ENCODE results near the gene HPD. TPM values are rescaled to one million over a fixed set of nuclear protein-coding genes. Genes with fewer than 3 reads are reported as not detected.

Gene HPD
- total RNA-seq, 1 experiment from 2014 or later, result not detected

GRCh38 chr12:121843236-121843982, 15.2 kb downstream of the HPD start:
- H2AFZ ChIP-seq (ENCODE audit: low read length), result no peak overlapping the region
- H3K9ac ChIP-seq (ENCODE audit: low read length), result no peak overlapping the region

DNA sequence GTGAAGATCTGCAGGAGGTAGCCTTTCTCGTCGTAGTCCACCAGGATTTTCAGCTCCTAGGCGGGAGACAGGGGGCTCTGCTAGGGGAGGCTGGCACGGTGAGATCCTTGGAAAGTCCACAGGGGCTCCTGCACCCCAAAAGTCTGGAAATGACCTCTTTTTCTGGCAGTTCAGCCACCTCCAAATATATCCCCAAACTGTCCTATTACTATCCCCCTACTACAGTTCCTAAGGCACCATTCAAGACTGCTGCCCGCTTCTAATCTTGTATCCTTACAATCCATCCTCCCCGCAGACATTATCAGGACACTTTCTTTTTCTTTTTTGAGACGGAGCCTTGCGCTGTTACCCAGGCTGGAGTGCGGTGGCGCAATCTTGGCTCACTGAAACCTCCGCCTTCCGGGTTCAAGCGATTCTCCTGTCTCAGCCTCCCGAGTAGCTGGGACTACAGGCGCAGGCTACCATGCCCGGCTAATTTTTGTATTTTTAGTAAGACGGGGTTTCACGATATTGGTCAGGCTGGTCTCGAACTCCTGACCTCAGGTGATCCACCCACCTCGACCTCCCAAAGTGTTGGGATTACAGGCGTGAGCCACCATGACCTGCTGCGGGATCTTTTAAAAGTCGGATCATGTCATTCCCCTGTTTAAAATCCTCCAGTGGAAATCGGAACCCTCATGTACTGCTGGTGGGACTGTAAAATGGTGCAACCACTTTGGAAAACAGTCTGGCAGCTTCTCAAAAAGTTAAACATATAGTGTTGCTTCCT, 18.5 kb downstream of the HPD start:
- Histone ChIP-seq H3K9ac (ENCODE audit: low read length) (peak overlapping the region; percentile 70), H3K4me1 (ENCODE audit: low read length) (peaks cover 35% of the 10 kb centered on the region)
- no peak for DNase-seq

More at GRCh38 chr12:121843236-121843982, 15.2 kb downstream of the HPD start:
- no peaks in the 10 kb centered on the region for H3K36me3 ChIP-seq (ENCODE audit: insufficient read depth, low read length)
- no peak overlapping the region for H3K4me2 ChIP-seq (ENCODE audit: low read depth, low read length, poor library complexity, severe bottlenecking)
- H3K9me3 ChIP-seq (ENCODE audit: low read length), result no peaks in the 10 kb centered on the region
- no peak overlapping the region for H3K27ac ChIP-seq (ENCODE audit: low read length)
- H3K9me2 ChIP-seq (replicated peaks; ENCODE audit: insufficient read depth, low read length), result no peaks in the 10 kb centered on the region
- 0 out of 2 replicates have a peak, but pooled peaks cover 3% of the 10 kb centered on the region for H3K27me3 ChIP-seq (ENCODE audit: low read length)
- H3K4me1 ChIP-seq (ENCODE audit: low read length), result peaks cover 20% of the 10 kb centered on the region
- no peaks in the 10 kb centered on the region for H3K79me2 ChIP-seq (ENCODE audit: low read length)
- DNase-seq, result no peak
- no peak overlapping the region for H3K4me3 ChIP-seq (ENCODE audit: low read length)
- H4K20me1 ChIP-seq (ENCODE audit: insufficient read depth, low read depth, low read length), result no peaks in the 10 kb centered on the region

DNA sequence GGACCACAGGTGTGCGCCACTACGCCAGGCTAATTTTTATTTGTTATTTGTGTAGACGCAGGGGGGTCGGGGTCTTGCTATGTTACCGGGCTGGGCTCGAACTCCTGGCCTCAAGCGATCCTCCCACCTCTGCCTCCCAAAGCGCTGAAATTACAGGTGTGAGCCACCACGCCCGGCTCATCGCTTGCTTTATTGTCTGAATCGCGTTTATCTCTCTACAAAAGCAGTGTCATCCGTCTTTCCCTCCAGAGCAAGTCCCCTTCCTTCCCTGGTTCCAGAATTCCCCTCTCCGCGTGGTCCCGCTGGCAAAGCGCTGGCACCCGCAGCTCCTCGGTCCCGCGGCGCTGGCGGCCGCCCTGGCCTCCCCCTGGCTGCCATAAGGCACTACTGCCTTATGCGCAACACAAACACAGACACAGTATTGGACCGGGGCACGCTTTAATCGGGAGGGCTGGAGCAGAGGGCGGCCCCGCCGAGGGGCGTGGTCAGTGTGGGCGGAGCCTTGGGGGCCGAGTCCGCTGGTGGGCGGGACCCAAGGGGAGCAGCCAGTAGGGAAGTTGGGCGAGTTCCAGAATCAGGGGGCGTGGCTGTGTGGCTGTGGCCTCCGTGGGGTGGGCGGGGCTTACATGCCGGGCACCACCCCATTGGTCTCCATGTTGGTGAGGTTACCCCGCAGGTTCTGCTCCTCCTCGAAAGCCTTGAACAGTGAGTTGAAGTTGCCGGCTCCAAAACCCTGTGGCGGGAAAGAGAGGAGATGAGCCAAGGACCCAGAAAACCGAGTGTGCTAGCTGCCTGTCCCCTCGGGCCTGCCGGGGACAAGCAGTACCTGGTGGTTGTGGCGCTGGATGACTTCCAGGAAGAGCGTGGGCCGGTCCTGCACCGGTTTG, 19.3 kb downstream of the HPD start:
- Histone ChIP-seq H3K36me3 (ENCODE audit: insufficient read depth, low read length) (no peaks in the 10 kb centered on the region), H3K9ac (ENCODE audit: low read length) (peak overlapping the region; percentile 70), H3K9me2 (replicated peaks; ENCODE audit: insufficient read depth, low read length) (no peaks in the 10 kb centered on the region), H4K20me1 (ENCODE audit: insufficient read depth, low read depth, low read length) (no peaks in the 10 kb centered on the region), H2AFZ (ENCODE audit: low read length) (peak overlapping the region; percentile 54; the same call in 1 of the 2 replicates), H3K27ac (ENCODE audit: low read length) (no peak overlapping the region), H3K79me2 (ENCODE audit: low read length) (no peaks in the 10 kb centered on the region), H3K4me1 (ENCODE audit: low read length) (peaks cover 35% of the 10 kb centered on the region), H3K4me2 (ENCODE audit: low read depth, low read length, poor library complexity, severe bottlenecking) (peak overlapping the region; percentile 70), H3K9me3 (ENCODE audit: low read length) (no peaks in the 10 kb centered on the region), H3K27me3 (ENCODE audit: low read length) (0 out of 2 replicates have a peak, but pooled peaks cover 3% of the 10 kb centered on the region), H3K4me3 (ENCODE audit: low read length) (peak overlapping the region; percentile 65)
- DNase-seq, result peak; percentile 99

More for the DNA sequence above, 18.5 kb downstream of the HPD start:
- Histone ChIP-seq H3K36me3 (ENCODE audit: insufficient read depth, low read length) (no peaks in the 10 kb centered on the region), H3K27ac (ENCODE audit: low read length) (no peak overlapping the region), H4K20me1 (ENCODE audit: insufficient read depth, low read depth, low read length) (no peaks in the 10 kb centered on the region), H3K9me2 (replicated peaks; ENCODE audit: insufficient read depth, low read length) (no peaks in the 10 kb centered on the region), H3K79me2 (ENCODE audit: low read length) (no peaks in the 10 kb centered on the region), H3K9me3 (ENCODE audit: low read length) (no peaks in the 10 kb centered on the region), H3K4me3 (ENCODE audit: low read length) (peak overlapping the region; percentile 65), H3K27me3 (ENCODE audit: low read length) (0 out of 2 replicates have a peak, but pooled peaks cover 3% of the 10 kb centered on the region), H2AFZ (ENCODE audit: low read length) (peak overlapping the region; percentile 54; the same call in 1 of the 2 replicates), H3K4me2 (ENCODE audit: low read depth, low read length, poor library complexity, severe bottlenecking) (peak overlapping the region; percentile 70)

DNA sequence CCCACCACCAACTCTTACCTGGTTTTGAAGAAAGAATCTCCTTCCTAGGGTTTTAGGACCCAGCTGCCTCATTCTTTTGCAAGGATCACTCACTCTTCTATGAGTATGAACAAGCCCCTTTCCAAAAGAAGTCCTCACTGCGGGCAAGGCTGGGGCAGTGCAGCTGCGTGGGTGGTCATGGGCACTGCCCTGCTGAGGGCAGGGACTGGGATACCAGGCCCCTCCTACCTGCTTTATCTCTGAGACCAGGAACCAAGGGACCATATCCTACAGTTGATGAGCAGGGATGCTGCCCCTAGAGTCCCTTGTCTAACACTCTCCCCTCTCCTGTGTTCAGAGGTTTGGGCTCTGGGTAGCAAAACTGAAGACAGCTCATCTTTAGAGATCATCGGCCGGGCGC, 20.5 kb downstream of the HPD start:
- H3K79me2 ChIP-seq (ENCODE audit: low read length), result no peaks in the 10 kb centered on the region
- 0 out of 2 replicates have a peak, but pooled peaks cover 3% of the 10 kb centered on the region for H3K27me3 ChIP-seq (ENCODE audit: low read length)
- no peak for DNase-seq
- H3K9me3 ChIP-seq (ENCODE audit: low read length), result no peaks in the 10 kb centered on the region
- no peak overlapping the region for H2AFZ ChIP-seq (ENCODE audit: low read length)
- H3K9me2 ChIP-seq (replicated peaks; ENCODE audit: insufficient read depth, low read length), result no peaks in the 10 kb centered on the region
- H3K36me3 ChIP-seq (ENCODE audit: insufficient read depth, low read length), result no peaks in the 10 kb centered on the region
- no peaks in the 10 kb centered on the region for H4K20me1 ChIP-seq (ENCODE audit: insufficient read depth, low read depth, low read length)
- H3K4me1 ChIP-seq (ENCODE audit: low read length), result peaks cover 35% of the 10 kb centered on the region
- no peak overlapping the region for H3K4me3 ChIP-seq (ENCODE audit: low read length)
- H3K9ac ChIP-seq (ENCODE audit: low read length), result no peak overlapping the region
- H3K27ac ChIP-seq (ENCODE audit: low read length), result no peak overlapping the region
- H3K4me2 ChIP-seq (ENCODE audit: low read depth, low read length, poor library complexity, severe bottlenecking), result peak overlapping the region; percentile 59

GRCh38 chr12:121837680-121838079, 21.0 kb downstream of the HPD start:
- Histone ChIP-seq H3K4me2 (ENCODE audit: low read depth, low read length, poor library complexity, severe bottlenecking) (peak overlapping the region; percentile 59), H3K27me3 (ENCODE audit: low read length) (0 out of 2 replicates have a peak, but pooled peaks cover 3% of the 10 kb centered on the region), H3K36me3 (ENCODE audit: insufficient read depth, low read length) (no peaks in the 10 kb centered on the region)

GRCh38 chr12:121831571-121832245, 27.0 kb downstream of the HPD start:
- Histone ChIP-seq H3K27ac (ENCODE audit: low read length) (no peak overlapping the region), H3K9me2 (replicated peaks; ENCODE audit: insufficient read depth, low read length) (no peaks in the 10 kb centered on the region), H3K4me1 (ENCODE audit: low read length) (peaks cover 13% of the 10 kb centered on the region), H3K4me3 (ENCODE audit: low read length) (no peak overlapping the region), H3K36me3 (ENCODE audit: insufficient read depth, low read length) (no peaks in the 10 kb centered on the region), H4K20me1 (ENCODE audit: insufficient read depth, low read depth, low read length) (no peaks in the 10 kb centered on the region), H3K9me3 (ENCODE audit: low read length) (no peaks in the 10 kb centered on the region), H3K9ac (ENCODE audit: low read length) (no peak overlapping the region), H3K4me2 (ENCODE audit: low read depth, low read length, poor library complexity, severe bottlenecking) (no peak overlapping the region), H3K79me2 (ENCODE audit: low read length) (no peaks in the 10 kb centered on the region), H2AFZ (ENCODE audit: low read length) (no peak overlapping the region), H3K27me3 (ENCODE audit: low read length) (no peaks in the 10 kb centered on the region)
- DNase-seq, result no peak

More at GRCh38 chr12:121837680-121838079, 21.0 kb downstream of the HPD start:
- Histone ChIP-seq H3K9me3 (ENCODE audit: low read length) (no peaks in the 10 kb centered on the region), H3K9me2 (replicated peaks; ENCODE audit: insufficient read depth, low read length) (no peaks in the 10 kb centered on the region), H3K27ac (ENCODE audit: low read length) (peak overlapping the region; percentile 54; the same call in 1 of the 2 replicates), H3K4me1 (ENCODE audit: low read length) (peaks cover 35% of the 10 kb centered on the region), H3K4me3 (ENCODE audit: low read length) (peak overlapping the region; percentile 4; the same call in 1 of the 2 replicates), H4K20me1 (ENCODE audit: insufficient read depth, low read depth, low read length) (no peaks in the 10 kb centered on the region), H3K79me2 (ENCODE audit: low read length) (no peaks in the 10 kb centered on the region), H3K9ac (ENCODE audit: low read length) (no peak overlapping the region), H2AFZ (ENCODE audit: low read length) (no peak overlapping the region)
- no peak for DNase-seq

- no peaks in the 10 kb centered on the region for H3K9me3 ChIP-seq (ENCODE audit: low read length)
- H3K27ac ChIP-seq (ENCODE audit: low read length), result no peak overlapping the region
- H4K20me1 ChIP-seq (ENCODE audit: insufficient read depth, low read depth, low read length), result no peaks in the 10 kb centered on the region
- H3K27me3 ChIP-seq (ENCODE audit: low read length), result no peaks in the 10 kb centered on the region
- no peak overlapping the region for H3K4me2 ChIP-seq (ENCODE audit: low read depth, low read length, poor library complexity, severe bottlenecking)
- no peak overlapping the region for H3K4me3 ChIP-seq (ENCODE audit: low read length)
- H3K9ac ChIP-seq (ENCODE audit: low read length), result no peak overlapping the region
- H3K9me2 ChIP-seq (replicated peaks; ENCODE audit: insufficient read depth, low read length), result no peaks in the 10 kb centered on the region
- H3K79me2 ChIP-seq (ENCODE audit: low read length), result no peaks in the 10 kb centered on the region
- H2AFZ ChIP-seq (ENCODE audit: low read length), result no peak overlapping the region
- no peaks in the 10 kb centered on the region for H3K36me3 ChIP-seq (ENCODE audit: insufficient read depth, low read length)
- no peak for DNase-seq
- peaks cover 10% of the 10 kb centered on the region for H3K4me1 ChIP-seq (ENCODE audit: low read length)
These were observed 27.9 kb downstream of the HPD start for GRCh38 chr12:121830588-121831265.
